ENCODE measurements around the gene PNPLA7. TPM values are rescaled to one million over a fixed set of nuclear protein-coding genes. Genes with fewer than 3 reads are reported as not detected.

The PNPLA7 gene
- total and polyA plus RNA-seq, 2 of the 8 experiments (the other 6 are each of a cell fraction or from before 2014, with no cell fraction given), result 0.35 to 0.47 TPM

- H3K79me2 ChIP-seq (ENCODE audit: control insufficient read depth in 1 of 2, insufficient read depth in 2 of 2, low read length in 2 of 2), result no peaks in the 10 kb centered on the region
- no peak overlapping the region for H3K4ac ChIP-seq (replicated peaks; ENCODE audit: insufficient read length, low read depth, low read length)
- DNase-seq (ENCODE audit: low read depth in 1 of 2, low spot score in 2 of 2) (no peak), FAIRE-seq (no peak)
- no peak overlapping the region for H4K5ac ChIP-seq (ENCODE audit: insufficient read length, low read depth, low read length)
- no peak overlapping the region for H3K4me2 ChIP-seq (ENCODE audit: insufficient read depth in 1 of 2, low read depth in 2 of 2, low read length in 2 of 2)
- H2BK120ac ChIP-seq (replicated peaks; ENCODE audit: low read depth, low read length), result no peak overlapping the region
- H3K27me3 ChIP-seq (replicated peaks in 1 of 4; ENCODE audit: control insufficient read depth in 3 of 4, extremely low read depth in 1 of 4, insufficient read depth in 3 of 4, low read length in 3 of 4), result no peaks in the 10 kb centered on the region
- H4K20me1 ChIP-seq (replicated peaks in 1 of 2; ENCODE audit: control insufficient read depth in 1 of 2, insufficient read depth in 2 of 2, low read length in 2 of 2), result no peaks in the 10 kb centered on the region
- H3K4me3 ChIP-seq (ENCODE audit: extremely low read depth in 1 of 4, insufficient read depth in 2 of 4, low read depth in 3 of 4, low read length in 4 of 4), result no peak overlapping the region
- ChIA-PET POLR2A (ENCODE audit: partially characterized antibody) (no interaction called here), CTCF (ENCODE audit: partially characterized antibody) (interaction anchor here (1.0 to 1.7 kb wide), 4 partner anchors 14 to 47 kb away, joined by 3 to 4 read pairs (median 3); no protein-coding TSS in a partner anchor)
- H4K91ac ChIP-seq (replicated peaks; ENCODE audit: insufficient read length, low read length), result no peak overlapping the region
- H3K4me1 ChIP-seq (replicated peaks in 1 of 4; ENCODE audit: control insufficient read depth in 3 of 4, insufficient read depth in 4 of 4, low read length in 3 of 4), result no peaks in the 10 kb centered on the region
- H3K27ac ChIP-seq (ENCODE audit: low read depth, low read length), result no peak overlapping the region
- no peaks in the 10 kb centered on the region for H3K36me3 ChIP-seq (ENCODE audit: control insufficient read depth in 2 of 4, insufficient read depth in 4 of 4, low read length in 3 of 4)
- no peak overlapping the region for H2BK20ac ChIP-seq (ENCODE audit: low read length)
- no peak overlapping the region for H3K9ac ChIP-seq (replicated peaks in 1 of 4; ENCODE audit: extremely low read depth in 1 of 4, low read depth in 3 of 4, low read length in 3 of 4)
- H2BK5ac ChIP-seq (ENCODE audit: low read depth, low read length), result no peak overlapping the region
- H3K9me3 ChIP-seq (ENCODE audit: insufficient read depth in 2 of 2, low read depth in 1 of 2, low read length in 1 of 2), result peaks cover 0 to 33% of the 10 kb centered on the region in 2 experiments; a peak in 1 of 4 replicates
- H2BK15ac ChIP-seq (ENCODE audit: low read length), result no peak overlapping the region
- no peak overlapping the region for H3K23ac ChIP-seq (ENCODE audit: insufficient read length)
- H2AFZ ChIP-seq (ENCODE audit: low read length), result no peak overlapping the region
- H3K18ac ChIP-seq (ENCODE audit: extremely low read depth, low read length), result no peak overlapping the region
- no peaks in the 10 kb centered on the region for H3K79me1 ChIP-seq (ENCODE audit: low read depth, low read length)
- H3K56ac ChIP-seq (replicated peaks; ENCODE audit: insufficient read length, low read depth, low read length), result no peak overlapping the region
- H4K8ac ChIP-seq (ENCODE audit: extremely low read depth, insufficient read depth, low read length), result no peak overlapping the region
- H2BK12ac ChIP-seq (ENCODE audit: low read depth, low read length), result no peak overlapping the region
- H3K23me2 ChIP-seq (ENCODE audit: low read depth, low read length), result 0 out of 2 replicates have a peak, but pooled peaks cover 2% of the 10 kb centered on the region
- WGBS, 2 experiments (ENCODE audit: extremely low coverage in 1 of 2, insufficient coverage in 1 of 2, insufficient read length in 1 of 2, insufficient replicate concordance in 2 of 2, low coverage in 1 of 2, low lambda C conversion rate in 2 of 2, missing lambda C conversion rate in 1 of 2), result 82% methylated on average over 7 of the region's 7 CpGs; no CpG with 5 or more reads in 1 of the 2 experiments
- TF ChIP-seq EP300 (IDR thresholded peaks at IDR 0.05; ENCODE audit: borderline replicate concordance in 1 of 2, low read depth in 2 of 2, low read length in 2 of 2) (no peak), KDM1A (IDR thresholded peaks at IDR 0.05; ENCODE audit: borderline replicate concordance, low read length) (no peak), RXRA (IDR thresholded peaks at IDR 0.05; ENCODE audit: insufficient read depth, low read depth, low read length) (no peak), RFX5 (IDR thresholded peaks at IDR 0.05; ENCODE audit: borderline replicate concordance, low read depth, low read length) (no peak), POU5F1 (IDR thresholded peaks at IDR 0.05; ENCODE audit: low read depth, low read length) (no peak), CBX5 (IDR thresholded peaks at IDR 0.05; ENCODE audit: low read depth, low read length) (no peak), ZNF274 (IDR thresholded peaks at IDR 0.05; ENCODE audit: borderline replicate concordance, extremely low read depth, low read length) (no peak), TCF12 (IDR thresholded peaks at IDR 0.05; ENCODE audit: low read depth, low read length) (no peak)
- H2AK5ac ChIP-seq (ENCODE audit: low read depth, low read length), result no peak overlapping the region
- no peak overlapping the region for H3K14ac ChIP-seq (ENCODE audit: insufficient read length)
These were observed 45.8 kb downstream of the PNPLA7 start for GRCh38 chr9:137504432-137504777.

Data from H1 (cell line).